Pancreas (tissue), 10 donors: Measurements from ENCODE around the gene TFR2. TPM values are rescaled to one million over a fixed set of nuclear protein-coding genes. Genes with fewer than 3 reads are reported as not detected.
A peak's percentile ranks its signal among the peaks of the same experiment; 100 is the strongest.

Experiments
- ATAC-seq, 4 donors: fragments of 200-7000 bp; cut with Tn5 transposase; one replicate each; pipeline versions ENCODE4 v1.8.0 to v1.9.1; 2020; ENCODE audit warnings: mild to moderate bottlenecking in 4 of 4, moderate library complexity in 4 of 4
- DNase-seq, 6 donors: peaks; one replicate each; pipeline ENCODE4 v3.0.0-alpha.2; 2020
- FAIRE-seq: peaks from 2 replicates; lab custom pipeline; 2012; peaks lifted over from hg19 to GRCh38; lab: Jason Lieb, UNC
- H3K27ac ChIP-seq, 4 donors: fragments of 200-600 bp; sonication (generic); 1 replicate in 3 of 4; 2 replicates in 1 of 4; pipeline versions ENCODE4 v1.5.0 to v1.8.0; 2020
- H3K27me3 ChIP-seq, 4 donors: fragments of 200-600 bp; one replicate each; pipeline ENCODE4 v1.8.0; 2021
- H3K36me3 ChIP-seq, 3 donors: fragments of 200-600 bp; sonication (generic) in 1 of 3; one replicate each; pipeline versions ENCODE4 v1.5.0 to v1.8.0; 2020 to 2021
- H3K4me1 ChIP-seq, 3 donors: fragments of 200-600 bp; one replicate each; pipeline ENCODE4 v1.8.0; 2021
- H3K4me3 ChIP-seq, 4 donors: fragments of 200-600 bp; sonication (generic) in 2 of 4; one replicate each; pipeline versions ENCODE4 v1.5.0 to v1.8.0; 2020 to 2021
- H3K9me3 ChIP-seq, 4 donors: fragments of 200-600 bp; one replicate each; pipeline ENCODE4 v1.8.0; 2021
- WGBS, 2 donors: extraction: QIAGEN DNeasy Blood & Tissue Kit; methylation state at CpG; one replicate each; pipeline ENCODE4 v1.1.7; 2013; 5-methylcytosine and 5-hydroxymethylcytosine counted together
- intact Hi-C, 3 donors: fragments of 100-400 bp; cut with DNase I; formaldehyde crosslinking; loops; one replicate each; pipeline versions ENCODE4 v1.11.1 to v1.14.2; 2022
- polyA plus RNA-seq, 2 donors: library from polyadenylated mRNA; stranded (reverse); fragments of 200-250 nt; gene quantifications; one replicate each; pipeline ENCODE4 v1.2.3, GENCODE V29; 2013
- total RNA-seq, 6 donors: library from RNA; stranded (reverse); fragmentation: NEBNext Ultra II Directional in 4 of 6; extraction: Animal tissue kit (Norgen Biotek cat#: 25700) in 4 of 6; gene quantifications; one replicate each; pipeline versions ENCODE4 v1.2.1 to v1.2.4, GENCODE V29; 2021 to 2023
- TF ChIP-seq, protein P1 (sequence below), 4 donors: fragments of 200-600 bp; sonication (generic) in 3 of 4; IDR thresholded peaks; one replicate each; pipeline versions ENCODE4 v1.5.0 to v1.8.0; 2021; ENCODE audit warnings: antibody characterized with exemption in 4 of 4
- donor health status: healthy with polysubstance abuse.
- donor health status: DM: no; HTN: no; CAD: no; lungs with moderate emphysema.
- donor health status: DM: no; HTN: no; CAD: no.
- donor health status: control.
- donor health status: control.
- donor health status: Bipolar disorder and iron deficiency.
- donor health status: DM: yes; HTN: yes; CAD: no.
- donor health status: DM: no; HTN: no; CAD: no.
- donor health status: DM: no; HTN: no; CAD: no.
- donor health status: DM: yes; HTN: yes; CAD: no.

TFR2 gene
- total and polyA plus RNA-seq, 8 donors, result 0.28 to 1.2 (median 1.0) TPM

- H3K27me3 ChIP-seq, result no peaks in the 10 kb centered on the region
- no peak for FAIRE-seq
- H3K4me1 ChIP-seq, result no peaks in the 10 kb centered on the region
- H3K9me3 ChIP-seq, result no peaks in the 10 kb centered on the region
- TF ChIP-seq, protein P1, sequence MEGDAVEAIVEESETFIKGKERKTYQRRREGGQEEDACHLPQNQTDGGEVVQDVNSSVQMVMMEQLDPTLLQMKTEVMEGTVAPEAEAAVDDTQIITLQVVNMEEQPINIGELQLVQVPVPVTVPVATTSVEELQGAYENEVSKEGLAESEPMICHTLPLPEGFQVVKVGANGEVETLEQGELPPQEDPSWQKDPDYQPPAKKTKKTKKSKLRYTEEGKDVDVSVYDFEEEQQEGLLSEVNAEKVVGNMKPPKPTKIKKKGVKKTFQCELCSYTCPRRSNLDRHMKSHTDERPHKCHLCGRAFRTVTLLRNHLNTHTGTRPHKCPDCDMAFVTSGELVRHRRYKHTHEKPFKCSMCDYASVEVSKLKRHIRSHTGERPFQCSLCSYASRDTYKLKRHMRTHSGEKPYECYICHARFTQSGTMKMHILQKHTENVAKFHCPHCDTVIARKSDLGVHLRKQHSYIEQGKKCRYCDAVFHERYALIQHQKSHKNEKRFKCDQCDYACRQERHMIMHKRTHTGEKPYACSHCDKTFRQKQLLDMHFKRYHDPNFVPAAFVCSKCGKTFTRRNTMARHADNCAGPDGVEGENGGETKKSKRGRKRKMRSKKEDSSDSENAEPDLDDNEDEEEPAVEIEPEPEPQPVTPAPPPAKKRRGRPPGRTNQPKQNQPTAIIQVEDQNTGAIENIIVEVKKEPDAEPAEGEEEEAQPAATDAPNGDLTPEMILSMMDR (IDR thresholded peaks at IDR 0.05), result no peak
- no peak for ATAC-seq
- WGBS, 2 donors, result 90 to 94% methylated on average over 4 of the region's 4 CpGs
- DNase-seq, result no peak
- no peaks in the 10 kb centered on the region for H3K36me3 ChIP-seq
- H3K27ac ChIP-seq, result no peak overlapping the region
- intact Hi-C loops, result no loop called here
- H3K4me3 ChIP-seq, result no peak overlapping the region
Measured at GRCh38 chr7:100598425-100598824, 42.9 kb downstream of the TFR2 start.

- 94 to 97% methylated on average over 7 of the region's 7 CpGs for WGBS, 2 donors
- intact Hi-C loops, result no loop called here
- no peaks in the 10 kb centered on the region for H3K36me3 ChIP-seq
- no peaks in the 10 kb centered on the region for H3K27me3 ChIP-seq
- H3K4me1 ChIP-seq, result no peaks in the 10 kb centered on the region
- H3K4me3 ChIP-seq, result no peak overlapping the region
- FAIRE-seq, result no peak
- TF ChIP-seq, protein P1 (IDR thresholded peaks at IDR 0.05), result no peak
- H3K9me3 ChIP-seq, result no peaks in the 10 kb centered on the region
- no peak for DNase-seq
- H3K27ac ChIP-seq, result no peak overlapping the region
- ATAC-seq, result no peak
Measured at GRCh38 chr7:100595188-100595587, 46.2 kb downstream of the TFR2 start.

DNA sequence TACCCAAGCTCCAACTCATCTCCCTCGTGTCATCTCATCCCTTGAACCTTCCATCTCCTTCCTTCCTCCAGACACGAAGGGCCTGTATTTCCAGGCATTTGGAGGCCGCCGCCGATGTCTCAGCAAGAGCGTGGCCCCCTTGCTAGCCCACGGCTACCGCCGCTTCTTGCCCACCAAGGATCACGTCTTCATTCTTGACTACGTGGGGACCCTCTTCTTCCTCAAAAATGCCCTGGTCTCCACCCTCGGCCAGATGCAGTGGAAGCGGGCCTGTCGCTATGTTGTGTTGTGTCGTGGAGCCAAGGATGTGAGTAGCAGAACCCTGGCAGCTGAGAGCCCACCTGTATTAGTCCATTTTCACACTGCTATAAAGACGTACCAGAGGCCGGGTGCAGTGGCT, 49.8 kb downstream of the TFR2 start:
- no peaks in the 10 kb centered on the region for H3K27me3 ChIP-seq
- intact Hi-C loops, result no loop called here
- no peak overlapping the region for H3K27ac ChIP-seq
- TF ChIP-seq, protein P1 (IDR thresholded peaks at IDR 0.05), result no peak
- no peak for ATAC-seq
- no peaks in the 10 kb centered on the region for H3K9me3 ChIP-seq
- FAIRE-seq, result no peak
- no peaks in the 10 kb centered on the region for H3K36me3 ChIP-seq
- no peak for DNase-seq
- no peaks in the 10 kb centered on the region for H3K4me1 ChIP-seq
- H3K4me3 ChIP-seq, result no peak overlapping the region
- WGBS, 2 donors, result 79 to 90% methylated on average over 17 of the region's 17 CpGs

DNA sequence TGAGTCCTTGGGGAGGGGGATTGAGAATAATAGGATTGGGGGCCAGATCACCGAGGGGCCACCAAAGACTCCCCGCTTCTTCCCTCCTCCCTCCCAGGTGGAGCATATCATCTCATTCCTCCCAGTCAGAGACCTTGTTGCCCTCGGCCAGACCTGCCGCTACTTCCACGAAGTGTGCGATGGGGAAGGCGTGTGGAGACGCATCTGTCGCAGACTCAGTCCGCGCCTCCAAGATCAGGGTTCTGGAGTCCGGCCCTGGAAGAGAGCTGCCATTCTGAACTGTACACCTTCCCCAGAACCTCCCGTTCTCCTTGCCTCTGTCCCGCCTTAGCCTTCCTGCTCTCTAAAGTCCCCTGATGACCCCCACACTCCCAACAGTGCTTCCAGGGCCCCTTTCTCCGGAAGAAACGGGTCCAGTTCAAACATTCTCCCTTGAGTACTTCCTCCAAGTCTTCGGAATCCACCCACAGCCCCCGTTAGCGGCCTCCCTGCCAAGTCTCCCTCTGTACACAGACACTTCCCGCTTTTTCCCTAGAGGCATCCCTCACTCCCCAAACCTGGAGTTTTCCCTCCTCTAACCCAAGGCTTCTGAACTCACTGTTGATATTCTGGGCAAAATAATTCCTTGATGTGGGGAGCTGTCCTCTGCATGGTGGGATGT, 51.1 kb downstream of the TFR2 start:
- Histone ChIP-seq H3K4me3 (no peak overlapping the region), H3K36me3 (no peaks in the 10 kb centered on the region), H3K27me3 (no peaks in the 10 kb centered on the region), H3K9me3 (no peaks in the 10 kb centered on the region), H3K27ac (no peak overlapping the region), H3K4me1 (no peaks in the 10 kb centered on the region)
- WGBS, 2 donors, result 53% methylated on average over 20 of the region's 20 CpGs
- ATAC-seq (no peak), DNase-seq (peak in 2 of 6 donors; percentile 19 to 51), FAIRE-seq (no peak)
- TF ChIP-seq, protein P1 (IDR thresholded peaks at IDR 0.05), result no peak
- intact Hi-C loops, result no loop called here

DNA sequence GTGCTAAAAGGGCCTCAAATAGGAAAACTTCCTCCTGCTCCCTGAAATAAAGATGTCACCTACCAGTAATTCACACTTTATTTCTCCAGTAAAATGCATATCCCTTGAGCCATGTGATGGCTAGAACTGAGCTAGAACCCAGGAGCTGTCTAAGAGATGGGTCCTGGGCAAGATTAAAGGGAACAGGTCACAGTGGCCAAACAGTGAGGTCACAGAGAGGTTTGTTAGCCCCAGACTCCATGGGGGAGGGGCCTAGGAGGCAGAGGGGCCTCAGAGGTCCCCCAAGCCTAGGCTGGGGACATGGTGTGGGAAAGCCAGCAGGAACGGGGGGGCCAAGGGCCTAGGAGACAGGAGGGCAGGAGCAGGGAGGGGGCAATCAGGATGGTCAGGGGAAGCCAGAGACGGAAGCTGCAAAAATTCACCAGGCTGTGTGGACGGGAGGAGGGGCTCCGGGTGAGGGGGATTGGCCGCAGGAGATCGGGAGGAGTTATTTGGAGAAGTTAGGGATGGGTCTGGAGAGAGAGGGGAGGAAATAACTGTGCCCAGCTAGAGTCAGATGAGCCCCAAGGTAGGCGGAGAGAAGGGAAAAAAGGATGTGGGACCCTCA, 51.9 kb downstream of the TFR2 start:
- Histone ChIP-seq H3K9me3 (no peaks in the 10 kb centered on the region), H3K36me3 (no peaks in the 10 kb centered on the region), H3K27ac (no peak overlapping the region), H3K4me1 (peaks cover 0 to 1% (median 0%) of the 10 kb centered on the region in 3 donors), H3K27me3 (no peaks in the 10 kb centered on the region), H3K4me3 (no peak overlapping the region)
- TF ChIP-seq, protein P1 (IDR thresholded peaks at IDR 0.05), result no peak
- peak in 2 of 6 donors; percentile 17 to 34 for DNase-seq
- no peak for ATAC-seq
- WGBS, 2 donors, result 44 to 46% methylated on average over 7 of the region's 7 CpGs
- no peak for FAIRE-seq
- intact Hi-C loops, result no loop called here
